Esophagus squamous epithelium (tissue), 4 donors: ENCODE data around the gene MAPKAP1.

Experiments
- CTCF ChIP-seq, 6 experiments: fragments of 450-650 bp in 4 of 6; fragments of 200-600 bp in 2 of 6; sonication (generic) in 2 of 6; IDR thresholded peaks; one replicate each; pipeline ENCODE4 v1.5.1; 2016 to 2019; ENCODE audit warnings: antibody characterized with exemption in 6 of 6, mild to moderate bottlenecking in 4 of 6, moderate library complexity in 4 of 6
- POLR2A ChIP-seq, 4 donors: fragments of 450-650 bp; IDR thresholded peaks; one replicate each; pipeline ENCODE4 v1.6.1; 2017; ENCODE audit warnings: antibody characterized with exemption in 4 of 4, mild to moderate bottlenecking in 4 of 4, moderate library complexity in 3 of 4

GRCh38 chr9:125511789-125512660 lies 195.0 kb downstream of the MAPKAP1 start:
- TF ChIP-seq CTCF (IDR thresholded peaks at IDR 0.05) (no peak), POLR2A (IDR thresholded peaks at IDR 0.05) (no peak)
